ENCODE data around the gene FGFR1OP2. TPM values are rescaled to one million over a fixed set of nuclear protein-coding genes. Genes with fewer than 3 reads are reported as not detected.
"Not testable (repeated sequence)": the region's sequence is repeated elsewhere in the genome, so short reads cannot be mapped to it uniquely, and the experiment has no call there.

Gene FGFR1OP2
- 83.7 TPM for total RNA-seq

GRCh38 chr12:26937863-26938700, at the start of gene FGFR1OP2, which contains the start of gene INTS13:
Gene FGFR1OP2, plus strand, starts transcription at chr12:26938470. Its CDS starts 15,689 bp downstream, at chr12:26954159.
Gene INTS13, minus strand, starts transcription at chr12:26937981. Its CDS starts 1,178 bp downstream, at chr12:26936803.
- Histone ChIP-seq H3K4me3 (ENCODE audit: low read length) (peak within 1 kb of the TSS; percentile 98), H3K4me1 (ENCODE audit: insufficient read depth, low read length) (peaks cover 46% of the 10 kb centered on the region)

GRCh38 chr12:26890784-26891183, 47.5 kb upstream of the FGFR1OP2 start:
- no peak overlapping the region for H3K4me3 ChIP-seq (ENCODE audit: low read length)
- no peaks in the 10 kb centered on the region for H3K4me1 ChIP-seq (ENCODE audit: insufficient read depth, low read length)
- no peaks in the 10 kb centered on the region for H3K9me3 ChIP-seq (ENCODE audit: low read depth, low read length)
- H3K27me3 ChIP-seq (ENCODE audit: insufficient read depth, low read length), result no peaks in the 10 kb centered on the region

More at GRCh38 chr12:26937863-26938700, at the start of gene FGFR1OP2, which contains the start of gene INTS13:
- no peaks in the 10 kb centered on the region for H3K9me3 ChIP-seq (ENCODE audit: low read depth, low read length)
- H3K27me3 ChIP-seq (ENCODE audit: insufficient read depth, low read length), result no peaks in the 10 kb centered on the region

- Histone ChIP-seq H3K9me3 (ENCODE audit: low read depth, low read length) (no peaks in the 10 kb centered on the region), H3K27me3 (ENCODE audit: insufficient read depth, low read length) (no peaks in the 10 kb centered on the region), H3K4me3 (ENCODE audit: low read length) (no peak overlapping the region), H3K4me1 (ENCODE audit: insufficient read depth, low read length) (no peaks in the 10 kb centered on the region)
Measured at GRCh38 chr12:26891704-26892103, 46.6 kb upstream of the FGFR1OP2 start.

GRCh38 chr12:26895672-26896071, 42.6 kb upstream of the FGFR1OP2 start:
- Histone ChIP-seq H3K27me3 (ENCODE audit: insufficient read depth, low read length) (no peaks in the 10 kb centered on the region), H3K4me1 (ENCODE audit: insufficient read depth, low read length) (no peaks in the 10 kb centered on the region), H3K4me3 (ENCODE audit: low read length) (no peak overlapping the region), H3K9me3 (ENCODE audit: low read depth, low read length) (no peaks in the 10 kb centered on the region)

GRCh38 chr12:26896913-26897312, 41.4 kb upstream of the FGFR1OP2 start:
- no peaks in the 10 kb centered on the region for H3K9me3 ChIP-seq (ENCODE audit: low read depth, low read length)
- no peak overlapping the region for H3K4me3 ChIP-seq (ENCODE audit: low read length)
- no peaks in the 10 kb centered on the region for H3K27me3 ChIP-seq (ENCODE audit: insufficient read depth, low read length)
- H3K4me1 ChIP-seq (ENCODE audit: insufficient read depth, low read length), result no peaks in the 10 kb centered on the region

GRCh38 chr12:26903396-26903795, 34.9 kb upstream of the FGFR1OP2 start:
- not testable (repeated sequence) for H3K4me3 ChIP-seq (ENCODE audit: low read length); H3K4me1 ChIP-seq (ENCODE audit: insufficient read depth, low read length); H3K27me3 ChIP-seq (ENCODE audit: insufficient read depth, low read length); H3K9me3 ChIP-seq (ENCODE audit: low read depth, low read length)

GRCh38 chr12:26906024-26906423, 32.2 kb upstream of the FGFR1OP2 start:
- Histone ChIP-seq H3K4me3 (ENCODE audit: low read length) (no peak overlapping the region), H3K27me3 (ENCODE audit: insufficient read depth, low read length) (no peaks in the 10 kb centered on the region), H3K9me3 (ENCODE audit: low read depth, low read length) (no peaks in the 10 kb centered on the region), H3K4me1 (ENCODE audit: insufficient read depth, low read length) (no peaks in the 10 kb centered on the region)

- no peaks in the 10 kb centered on the region for H3K4me1 ChIP-seq (ENCODE audit: insufficient read depth, low read length)
- no peak overlapping the region for H3K4me3 ChIP-seq (ENCODE audit: low read length)
- H3K9me3 ChIP-seq (ENCODE audit: low read depth, low read length), result no peaks in the 10 kb centered on the region
- no peaks in the 10 kb centered on the region for H3K27me3 ChIP-seq (ENCODE audit: insufficient read depth, low read length)
Measured at GRCh38 chr12:26906704-26907103, 31.6 kb upstream of the FGFR1OP2 start.

- Histone ChIP-seq H3K4me3 (ENCODE audit: low read length) (no peak overlapping the region), H3K9me3 (ENCODE audit: low read depth, low read length) (no peaks in the 10 kb centered on the region), H3K27me3 (ENCODE audit: insufficient read depth, low read length) (no peaks in the 10 kb centered on the region), H3K4me1 (ENCODE audit: insufficient read depth, low read length) (no peaks in the 10 kb centered on the region)
Measured at GRCh38 chr12:26918321-26919215, 19.7 kb upstream of the FGFR1OP2 start.

- H3K4me1 ChIP-seq (ENCODE audit: insufficient read depth, low read length), result no peaks in the 10 kb centered on the region
- no peaks in the 10 kb centered on the region for H3K27me3 ChIP-seq (ENCODE audit: insufficient read depth, low read length)
- H3K4me3 ChIP-seq (ENCODE audit: low read length), result no peak overlapping the region
- no peaks in the 10 kb centered on the region for H3K9me3 ChIP-seq (ENCODE audit: low read depth, low read length)
Measured at GRCh38 chr12:26919216-26919555, 19.1 kb upstream of the FGFR1OP2 start.

- no peak overlapping the region for H3K4me3 ChIP-seq (ENCODE audit: low read length)
- no peaks in the 10 kb centered on the region for H3K9me3 ChIP-seq (ENCODE audit: low read depth, low read length)
- H3K4me1 ChIP-seq (ENCODE audit: insufficient read depth, low read length), result no peaks in the 10 kb centered on the region
- no peaks in the 10 kb centered on the region for H3K27me3 ChIP-seq (ENCODE audit: insufficient read depth, low read length)
Measured at GRCh38 chr12:26921886-26922285, 16.4 kb upstream of the FGFR1OP2 start.

- Histone ChIP-seq H3K4me1 (ENCODE audit: insufficient read depth, low read length) (no peaks in the 10 kb centered on the region), H3K4me3 (ENCODE audit: low read length) (no peak overlapping the region), H3K27me3 (ENCODE audit: insufficient read depth, low read length) (no peaks in the 10 kb centered on the region), H3K9me3 (ENCODE audit: low read depth, low read length) (no peaks in the 10 kb centered on the region)
Measured at GRCh38 chr12:26928661-26929060, 9.6 kb upstream of the FGFR1OP2 start.

GRCh38 chr12:26929590-26929989, 8.7 kb upstream of the FGFR1OP2 start:
- Histone ChIP-seq H3K4me1 (ENCODE audit: insufficient read depth, low read length) (no peaks in the 10 kb centered on the region), H3K27me3 (ENCODE audit: insufficient read depth, low read length) (no peaks in the 10 kb centered on the region), H3K9me3 (ENCODE audit: low read depth, low read length) (no peaks in the 10 kb centered on the region), H3K4me3 (ENCODE audit: low read length) (no peak overlapping the region)

GRCh38 chr12:26935636-26936378, 2.5 kb upstream of the FGFR1OP2 start:
- Histone ChIP-seq H3K27me3 (ENCODE audit: insufficient read depth, low read length) (no peaks in the 10 kb centered on the region), H3K4me3 (ENCODE audit: low read length) (no peak overlapping the region), H3K9me3 (ENCODE audit: low read depth, low read length) (no peaks in the 10 kb centered on the region), H3K4me1 (ENCODE audit: insufficient read depth, low read length) (peaks cover 35% of the 10 kb centered on the region)

All from mononuclear cell (primary cell).